ENCODE results near the gene KSR2.

The KSR2 gene

DNA sequence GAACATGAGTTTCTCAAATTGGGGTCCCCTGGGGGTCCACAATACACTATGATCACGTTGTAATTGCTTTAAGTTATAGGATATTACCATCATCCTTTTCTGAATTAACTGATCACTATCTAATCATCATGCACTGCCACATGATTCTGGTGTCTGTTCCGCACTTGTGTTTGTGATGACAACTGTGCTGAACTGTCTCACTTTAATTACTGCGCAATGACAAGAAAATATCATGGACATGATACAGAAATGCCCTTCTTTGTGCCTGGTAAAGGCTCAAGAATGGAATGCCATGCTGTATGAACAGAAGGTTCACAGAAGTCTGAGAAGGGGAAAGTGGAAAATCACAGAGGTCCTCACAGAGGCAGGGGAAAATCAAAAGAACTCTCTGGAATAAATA is 541.6 kb downstream of the KSR2 start:
- H3K27ac ChIP-seq (ENCODE audit: extremely low read depth, low read depth, low read length): no peak overlapping the region
- no peak for TF ChIP-seq YY2 (tag by site-specific recombination; IDR thresholded peaks at IDR 0.05)
- TF ChIP-seq ZFP41 (tag by site-specific recombination; IDR thresholded peaks at IDR 0.05; ENCODE audit: borderline replicate concordance): no peak
- no peak for TF ChIP-seq IKZF3 (tag by site-specific recombination; IDR thresholded peaks at IDR 0.05)
- TF ChIP-seq, protein P1, sequence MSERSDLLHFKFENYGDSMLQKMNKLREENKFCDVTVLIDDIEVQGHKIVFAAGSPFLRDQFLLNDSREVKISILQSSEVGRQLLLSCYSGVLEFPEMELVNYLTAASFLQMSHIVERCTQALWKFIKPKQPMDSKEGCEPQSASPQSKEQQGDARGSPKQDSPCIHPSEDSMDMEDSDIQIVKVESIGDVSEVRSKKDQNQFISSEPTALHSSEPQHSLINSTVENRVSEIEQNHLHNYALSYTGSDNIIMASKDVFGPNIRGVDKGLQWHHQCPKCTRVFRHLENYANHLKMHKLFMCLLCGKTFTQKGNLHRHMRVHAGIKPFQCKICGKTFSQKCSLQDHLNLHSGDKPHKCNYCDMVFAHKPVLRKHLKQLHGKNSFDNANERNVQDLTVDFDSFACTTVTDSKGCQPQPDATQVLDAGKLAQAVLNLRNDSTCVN (tag by site-specific recombination; optimal IDR thresholded peaks at IDR 0.05): no peak
- no peak for TF ChIP-seq ZFP69B (tag by site-specific recombination; IDR thresholded peaks at IDR 0.05)
- TF ChIP-seq ZNF837 (tag by site-specific recombination; IDR thresholded peaks at IDR 0.05): no peak
- TF ChIP-seq ZNF114 (tag by site-specific recombination; IDR thresholded peaks at IDR 0.05): no peak
- TF ChIP-seq ZNF391 (tag by site-specific recombination; IDR thresholded peaks at IDR 0.05; ENCODE audit: borderline replicate concordance, low read depth): no peak
- TF ChIP-seq, protein P2, sequence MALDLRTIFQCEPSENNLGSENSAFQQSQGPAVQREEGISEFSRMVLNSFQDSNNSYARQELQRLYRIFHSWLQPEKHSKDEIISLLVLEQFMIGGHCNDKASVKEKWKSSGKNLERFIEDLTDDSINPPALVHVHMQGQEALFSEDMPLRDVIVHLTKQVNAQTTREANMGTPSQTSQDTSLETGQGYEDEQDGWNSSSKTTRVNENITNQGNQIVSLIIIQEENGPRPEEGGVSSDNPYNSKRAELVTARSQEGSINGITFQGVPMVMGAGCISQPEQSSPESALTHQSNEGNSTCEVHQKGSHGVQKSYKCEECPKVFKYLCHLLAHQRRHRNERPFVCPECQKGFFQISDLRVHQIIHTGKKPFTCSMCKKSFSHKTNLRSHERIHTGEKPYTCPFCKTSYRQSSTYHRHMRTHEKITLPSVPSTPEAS (tag by site-specific recombination; IDR thresholded peaks at IDR 0.05): no peak
- TF ChIP-seq GLI4 (tag by site-specific recombination; IDR thresholded peaks at IDR 0.05): no peak
- TF ChIP-seq, protein P3, sequence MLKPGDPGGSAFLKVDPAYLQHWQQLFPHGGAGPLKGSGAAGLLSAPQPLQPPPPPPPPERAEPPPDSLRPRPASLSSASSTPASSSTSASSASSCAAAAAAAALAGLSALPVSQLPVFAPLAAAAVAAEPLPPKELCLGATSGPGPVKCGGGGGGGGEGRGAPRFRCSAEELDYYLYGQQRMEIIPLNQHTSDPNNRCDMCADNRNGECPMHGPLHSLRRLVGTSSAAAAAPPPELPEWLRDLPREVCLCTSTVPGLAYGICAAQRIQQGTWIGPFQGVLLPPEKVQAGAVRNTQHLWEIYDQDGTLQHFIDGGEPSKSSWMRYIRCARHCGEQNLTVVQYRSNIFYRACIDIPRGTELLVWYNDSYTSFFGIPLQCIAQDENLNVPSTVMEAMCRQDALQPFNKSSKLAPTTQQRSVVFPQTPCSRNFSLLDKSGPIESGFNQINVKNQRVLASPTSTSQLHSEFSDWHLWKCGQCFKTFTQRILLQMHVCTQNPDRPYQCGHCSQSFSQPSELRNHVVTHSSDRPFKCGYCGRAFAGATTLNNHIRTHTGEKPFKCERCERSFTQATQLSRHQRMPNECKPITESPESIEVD (tag by site-specific recombination; IDR thresholded peaks at IDR 0.05): no peak
- TF ChIP-seq ZNF16 (tag by site-specific recombination; IDR thresholded peaks at IDR 0.05; ENCODE audit: low read depth): no peak
- TF ChIP-seq ZNF223 (tag by site-specific recombination; IDR thresholded peaks at IDR 0.05): no peak
- no peak overlapping the region for H3K4me3 ChIP-seq (ENCODE audit: low read depth, low read length)
- H3K36me3 ChIP-seq (ENCODE audit: control insufficient read depth in 2 of 2, insufficient read depth in 1 of 2, low read length in 2 of 2): no peaks in the 10 kb centered on the region
- ChIA-PET POLR2A (no interaction called here), CTCF (interaction anchor here (0.6 to 1.3 kb wide), 2 partner anchors 160 to 431 kb away, joined by 3 to 5 read pairs; no protein-coding TSS in a partner anchor)
- H3K9me3 ChIP-seq (ENCODE audit: control insufficient read depth, insufficient read depth, low read depth, low read length): no peaks in the 10 kb centered on the region
- no peaks in the 10 kb centered on the region for H3K4me1 ChIP-seq (ENCODE audit: control insufficient read depth, insufficient read depth, low read length)

DNA sequence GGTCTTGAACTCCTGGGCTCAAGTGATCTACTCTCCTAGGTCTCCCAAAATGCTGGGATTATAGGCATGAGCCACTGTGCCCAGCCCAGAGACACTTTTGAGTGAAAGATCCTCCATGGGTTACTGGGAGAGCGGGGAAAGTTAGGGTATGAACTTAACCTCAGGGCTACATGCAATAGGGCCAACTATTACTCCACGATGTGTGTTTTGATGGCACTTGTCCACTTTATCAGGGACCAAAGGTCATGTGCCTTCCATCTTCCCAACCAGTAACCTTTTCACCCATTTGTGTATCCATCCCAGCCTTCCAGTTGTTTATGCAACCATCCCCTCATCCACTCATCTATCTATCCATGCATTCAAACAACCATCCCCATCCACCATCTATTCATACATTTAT is 546.8 kb downstream of the KSR2 start:
- TF ChIP-seq HOXC10 (CRISPR knock-in tag; IDR thresholded peaks at IDR 0.05): no peak
- TF ChIP-seq ZNF830 (tag by site-specific recombination; IDR thresholded peaks at IDR 0.05; ENCODE audit: low read depth): no peak
- TF ChIP-seq ZNF157 (tag by site-specific recombination; IDR thresholded peaks at IDR 0.05): no peak
- no peak for TF ChIP-seq ZNF221 (tag by site-specific recombination; IDR thresholded peaks at IDR 0.05; ENCODE audit: borderline replicate concordance)
- TF ChIP-seq ZNF660 (tag by site-specific recombination; IDR thresholded peaks at IDR 0.05): no peak
- TF ChIP-seq ZNF654 (tag by site-specific recombination; IDR thresholded peaks at IDR 0.05; ENCODE audit: low read depth): no peak
- TF ChIP-seq, protein P4, sequence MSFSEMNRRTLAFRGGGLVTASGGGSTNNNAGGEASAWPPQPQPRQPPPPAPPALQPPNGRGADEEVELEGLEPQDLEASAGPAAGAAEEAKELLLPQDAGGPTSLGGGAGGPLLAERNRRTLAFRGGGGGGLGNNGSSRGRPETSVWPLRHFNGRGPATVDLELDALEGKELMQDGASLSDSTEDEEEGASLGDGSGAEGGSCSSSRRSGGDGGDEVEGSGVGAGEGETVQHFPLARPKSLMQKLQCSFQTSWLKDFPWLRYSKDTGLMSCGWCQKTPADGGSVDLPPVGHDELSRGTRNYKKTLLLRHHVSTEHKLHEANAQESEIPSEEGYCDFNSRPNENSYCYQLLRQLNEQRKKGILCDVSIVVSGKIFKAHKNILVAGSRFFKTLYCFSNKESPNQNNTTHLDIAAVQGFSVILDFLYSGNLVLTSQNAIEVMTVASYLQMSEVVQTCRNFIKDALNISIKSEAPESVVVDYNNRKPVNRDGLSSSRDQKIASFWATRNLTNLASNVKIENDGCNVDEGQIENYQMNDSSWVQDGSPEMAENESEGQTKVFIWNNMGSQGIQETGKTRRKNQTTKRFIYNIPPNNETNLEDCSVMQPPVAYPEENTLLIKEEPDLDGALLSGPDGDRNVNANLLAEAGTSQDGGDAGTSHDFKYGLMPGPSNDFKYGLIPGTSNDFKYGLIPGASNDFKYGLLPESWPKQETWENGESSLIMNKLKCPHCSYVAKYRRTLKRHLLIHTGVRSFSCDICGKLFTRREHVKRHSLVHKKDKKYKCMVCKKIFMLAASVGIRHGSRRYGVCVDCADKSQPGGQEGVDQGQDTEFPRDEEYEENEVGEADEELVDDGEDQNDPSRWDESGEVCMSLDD (tag by site-specific recombination; IDR thresholded peaks at IDR 0.05): no peak
- Histone ChIP-seq H3K36me3 (ENCODE audit: control insufficient read depth in 2 of 2, insufficient read depth in 1 of 2, low read length in 2 of 2) (no peaks in the 10 kb centered on the region), H3K27ac (ENCODE audit: extremely low read depth, low read depth, low read length) (no peak overlapping the region), H3K4me1 (ENCODE audit: control insufficient read depth, insufficient read depth, low read length) (no peaks in the 10 kb centered on the region), H3K4me3 (ENCODE audit: low read depth, low read length) (no peak overlapping the region), H3K9me3 (ENCODE audit: control insufficient read depth, insufficient read depth, low read depth, low read length) (no peaks in the 10 kb centered on the region)
- CTCF ChIA-PET: interaction anchor here (0.6 kb wide), 1 partner anchor 47 kb away, joined by 8 read pairs; no protein-coding TSS in a partner anchor
- POLR2A ChIA-PET: no interaction called here

Measured in HEK293 (cell line).